ENCODE measurements around the gene CALD1.

Gene CALD1

DNA sequence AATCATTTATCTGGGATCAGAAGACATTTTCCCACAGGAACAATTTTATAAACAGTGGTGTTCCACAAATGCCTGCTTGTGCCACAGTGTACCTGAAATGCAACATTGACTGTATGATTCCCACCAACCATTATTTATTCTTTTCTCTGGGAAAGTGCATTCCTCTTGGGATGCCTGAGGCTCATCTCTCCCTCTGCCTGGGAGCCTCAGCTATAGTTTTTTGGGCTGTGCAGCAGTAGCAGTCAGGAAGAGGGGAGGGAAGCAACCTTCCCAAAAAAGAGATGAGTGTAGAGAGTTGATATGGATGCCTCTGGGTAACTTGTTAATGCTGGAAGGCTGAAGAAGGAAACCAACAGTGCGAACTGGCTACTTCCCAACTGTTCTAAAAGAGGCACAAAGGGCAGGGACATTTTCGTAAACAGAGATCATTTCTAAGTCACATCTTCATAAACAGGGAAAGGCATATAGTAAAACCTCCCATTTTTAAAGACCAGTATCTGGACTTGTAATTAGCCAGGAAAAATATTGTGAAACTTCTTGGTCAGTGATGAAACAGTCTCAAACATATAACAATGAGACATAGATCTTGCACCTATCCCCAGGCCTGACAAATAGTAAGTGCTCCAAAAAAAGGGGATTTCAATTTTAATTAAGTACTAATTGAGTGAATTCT lies 1.4 kb upstream of the CALD1 start:
- POLR2A ChIA-PET: no interaction called here
- TF ChIP-seq AEBP2 (tag by site-specific recombination; IDR thresholded peaks at IDR 0.05; ENCODE audit: borderline replicate concordance) (no peak), KLF16 (tag by site-specific recombination; IDR thresholded peaks at IDR 0.05) (no peak), ZNF791 (tag by site-specific recombination; IDR thresholded peaks at IDR 0.05) (no peak), ZBTB8A (tag by site-specific recombination; IDR thresholded peaks at IDR 0.05) (no peak), ZNF544 (tag by site-specific recombination; IDR thresholded peaks at IDR 0.05) (no peak), ZNF223 (tag by site-specific recombination; IDR thresholded peaks at IDR 0.05) (no peak), ZNF645 (tag by site-specific recombination; IDR thresholded peaks at IDR 0.05) (no peak), ZNF830 (tag by site-specific recombination; IDR thresholded peaks at IDR 0.05; ENCODE audit: low read depth) (no peak), ZNF621 (tag by site-specific recombination; IDR thresholded peaks at IDR 0.05) (no peak)
- Histone ChIP-seq H3K27ac (ENCODE audit: extremely low read depth, low read depth, low read length) (no peak overlapping the region), H3K4me3 (ENCODE audit: low read depth, low read length) (no peak overlapping the region), H3K9me3 (ENCODE audit: control insufficient read depth, insufficient read depth, low read depth, low read length) (no peaks in the 10 kb centered on the region), H3K4me1 (ENCODE audit: control insufficient read depth, insufficient read depth, low read length) (0 out of 2 replicates have a peak, but pooled peaks cover 3% of the 10 kb centered on the region), H3K36me3 (ENCODE audit: control insufficient read depth in 2 of 2, insufficient read depth in 1 of 2, low read length in 2 of 2) (no peaks in the 10 kb centered on the region)
- CTCF ChIA-PET: interaction anchor here (1.0 kb wide), 1 partner anchor 11 kb away, joined by 4 read pairs; no protein-coding TSS in a partner anchor

DNA sequence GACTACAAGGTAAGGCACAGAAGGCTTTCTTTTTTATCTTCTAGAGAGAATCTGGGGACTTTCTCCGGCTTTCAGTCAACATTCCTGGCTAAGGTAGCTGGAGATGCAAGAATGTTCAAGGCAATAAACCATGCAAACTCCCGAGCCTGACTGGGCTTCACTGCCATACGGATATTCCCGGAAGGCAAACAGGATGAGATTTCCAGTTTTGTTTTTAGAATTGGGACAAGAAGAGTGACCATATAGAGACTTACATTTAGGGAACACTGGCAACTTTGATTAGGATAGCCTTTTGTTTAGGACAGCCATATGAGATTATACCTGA lies 269 bp downstream of the CALD1 start:
- H3K4me3 ChIP-seq (ENCODE audit: low read depth, low read length): peak overlapping the region; percentile 55
- 0 out of 2 replicates have a peak, but pooled peaks cover 3% of the 10 kb centered on the region for H3K4me1 ChIP-seq (ENCODE audit: control insufficient read depth, insufficient read depth, low read length)
- no peaks in the 10 kb centered on the region for H3K36me3 ChIP-seq (ENCODE audit: control insufficient read depth in 2 of 2, insufficient read depth in 1 of 2, low read length in 2 of 2)
- CTCF ChIA-PET: no interaction called here
- TF ChIP-seq, protein P1, sequence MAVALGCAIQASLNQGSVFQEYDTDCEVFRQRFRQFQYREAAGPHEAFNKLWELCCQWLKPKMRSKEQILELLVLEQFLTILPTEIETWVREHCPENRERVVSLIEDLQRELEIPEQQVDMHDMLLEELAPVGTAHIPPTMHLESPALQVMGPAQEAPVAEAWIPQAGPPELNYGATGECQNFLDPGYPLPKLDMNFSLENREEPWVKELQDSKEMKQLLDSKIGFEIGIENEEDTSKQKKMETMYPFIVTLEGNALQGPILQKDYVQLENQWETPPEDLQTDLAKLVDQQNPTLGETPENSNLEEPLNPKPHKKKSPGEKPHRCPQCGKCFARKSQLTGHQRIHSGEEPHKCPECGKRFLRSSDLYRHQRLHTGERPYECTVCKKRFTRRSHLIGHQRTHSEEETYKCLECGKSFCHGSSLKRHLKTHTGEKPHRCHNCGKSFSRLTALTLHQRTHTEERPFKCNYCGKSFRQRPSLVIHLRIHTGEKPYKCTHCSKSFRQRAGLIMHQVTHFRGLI (tag by site-specific recombination; IDR thresholded peaks at IDR 0.05): 0 out of 2 replicates have a peak, but pooled peaks have one; percentile 55
- TF ChIP-seq ZNF202 (tag by site-specific recombination; IDR thresholded peaks at IDR 0.05; ENCODE audit: borderline replicate concordance): no peak
- 0 out of 2 replicates have a peak, but pooled peaks have one; percentile 8 for TF ChIP-seq KLF8 (tag by site-specific recombination; IDR thresholded peaks at IDR 0.05)
- TF ChIP-seq, protein P2, sequence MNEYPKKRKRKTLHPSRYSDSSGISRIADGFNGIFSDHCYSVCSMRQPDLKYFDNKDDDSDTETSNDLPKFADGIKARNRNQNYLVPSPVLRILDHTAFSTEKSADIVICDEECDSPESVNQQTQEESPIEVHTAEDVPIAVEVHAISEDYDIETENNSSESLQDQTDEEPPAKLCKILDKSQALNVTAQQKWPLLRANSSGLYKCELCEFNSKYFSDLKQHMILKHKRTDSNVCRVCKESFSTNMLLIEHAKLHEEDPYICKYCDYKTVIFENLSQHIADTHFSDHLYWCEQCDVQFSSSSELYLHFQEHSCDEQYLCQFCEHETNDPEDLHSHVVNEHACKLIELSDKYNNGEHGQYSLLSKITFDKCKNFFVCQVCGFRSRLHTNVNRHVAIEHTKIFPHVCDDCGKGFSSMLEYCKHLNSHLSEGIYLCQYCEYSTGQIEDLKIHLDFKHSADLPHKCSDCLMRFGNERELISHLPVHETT (tag by site-specific recombination; IDR thresholded peaks at IDR 0.05): no peak
- TF ChIP-seq, protein P3, sequence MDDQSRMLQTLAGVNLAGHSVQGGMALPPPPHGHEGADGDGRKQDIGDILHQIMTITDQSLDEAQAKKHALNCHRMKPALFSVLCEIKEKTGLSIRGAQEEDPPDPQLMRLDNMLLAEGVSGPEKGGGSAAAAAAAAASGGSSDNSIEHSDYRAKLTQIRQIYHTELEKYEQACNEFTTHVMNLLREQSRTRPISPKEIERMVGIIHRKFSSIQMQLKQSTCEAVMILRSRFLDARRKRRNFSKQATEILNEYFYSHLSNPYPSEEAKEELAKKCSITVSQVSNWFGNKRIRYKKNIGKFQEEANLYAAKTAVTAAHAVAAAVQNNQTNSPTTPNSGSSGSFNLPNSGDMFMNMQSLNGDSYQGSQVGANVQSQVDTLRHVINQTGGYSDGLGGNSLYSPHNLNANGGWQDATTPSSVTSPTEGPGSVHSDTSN (CRISPR knock-in tag; IDR thresholded peaks at IDR 0.05): no peak
- no peak for TF ChIP-seq SP2 (tag by site-specific recombination; IDR thresholded peaks at IDR 0.05)
- peak; percentile 59 for TF ChIP-seq PRDM1 (tag by site-specific recombination; IDR thresholded peaks at IDR 0.05)
- TF ChIP-seq ZNF37A (tag by site-specific recombination; IDR thresholded peaks at IDR 0.05): no peak
- TF ChIP-seq GLIS1 (tag by site-specific recombination; IDR thresholded peaks at IDR 0.05): no peak
- TF ChIP-seq ZNF24 (tag by site-specific recombination; IDR thresholded peaks at IDR 0.05): peak; percentile 13; the same call in 1 of the 2 replicates
- TF ChIP-seq, protein P4, sequence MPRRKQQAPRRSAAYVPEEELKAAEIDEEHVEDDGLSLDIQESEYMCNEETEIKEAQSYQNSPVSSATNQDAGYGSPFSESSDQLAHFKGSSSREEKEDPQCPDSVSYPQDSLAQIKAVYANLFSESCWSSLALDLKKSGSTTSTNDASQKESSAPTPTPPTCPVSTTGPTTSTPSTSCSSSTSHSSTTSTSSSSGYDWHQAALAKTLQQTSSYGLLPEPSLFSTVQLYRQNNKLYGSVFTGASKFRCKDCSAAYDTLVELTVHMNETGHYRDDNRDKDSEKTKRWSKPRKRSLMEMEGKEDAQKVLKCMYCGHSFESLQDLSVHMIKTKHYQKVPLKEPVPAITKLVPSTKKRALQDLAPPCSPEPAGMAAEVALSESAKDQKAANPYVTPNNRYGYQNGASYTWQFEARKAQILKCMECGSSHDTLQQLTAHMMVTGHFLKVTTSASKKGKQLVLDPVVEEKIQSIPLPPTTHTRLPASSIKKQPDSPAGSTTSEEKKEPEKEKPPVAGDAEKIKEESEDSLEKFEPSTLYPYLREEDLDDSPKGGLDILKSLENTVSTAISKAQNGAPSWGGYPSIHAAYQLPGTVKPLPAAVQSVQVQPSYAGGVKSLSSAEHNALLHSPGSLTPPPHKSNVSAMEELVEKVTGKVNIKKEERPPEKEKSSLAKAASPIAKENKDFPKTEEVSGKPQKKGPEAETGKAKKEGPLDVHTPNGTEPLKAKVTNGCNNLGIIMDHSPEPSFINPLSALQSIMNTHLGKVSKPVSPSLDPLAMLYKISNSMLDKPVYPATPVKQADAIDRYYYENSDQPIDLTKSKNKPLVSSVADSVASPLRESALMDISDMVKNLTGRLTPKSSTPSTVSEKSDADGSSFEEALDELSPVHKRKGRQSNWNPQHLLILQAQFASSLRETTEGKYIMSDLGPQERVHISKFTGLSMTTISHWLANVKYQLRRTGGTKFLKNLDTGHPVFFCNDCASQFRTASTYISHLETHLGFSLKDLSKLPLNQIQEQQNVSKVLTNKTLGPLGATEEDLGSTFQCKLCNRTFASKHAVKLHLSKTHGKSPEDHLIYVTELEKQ (tag by site-specific recombination; IDR thresholded peaks at IDR 0.05; ENCODE audit: borderline replicate concordance): no peak
- TF ChIP-seq KLF16 (tag by site-specific recombination; IDR thresholded peaks at IDR 0.05): no peak
- H3K27ac ChIP-seq (ENCODE audit: extremely low read depth, low read depth, low read length): peak overlapping the region; percentile 56
- POLR2A ChIA-PET: interaction anchor here (1.4 kb wide), 2 partner anchors 9 to 107 kb away, joined by 3 to 5 read pairs; no protein-coding TSS in a partner anchor
- H3K9me3 ChIP-seq (ENCODE audit: control insufficient read depth, insufficient read depth, low read depth, low read length): no peaks in the 10 kb centered on the region

Measured in HEK293 (cell line).